Mucosa of descending colon (tissue), 3 donors: ENCODE measurements around the gene SIX5. TPM values are rescaled to one million over a fixed set of nuclear protein-coding genes. Genes with fewer than 3 reads are reported as not detected.

Experiments
- ATAC-seq: fragments of 200-7000 bp; cut with Tn5 transposase; one replicate; pipeline ENCODE4 v1.9.1; 2020; ENCODE audit warnings: mild to moderate bottlenecking, moderate library complexity
- DNase-seq, 3 donors: peaks; one replicate each; pipeline ENCODE4 v3.0.0-alpha.2; 2020
- H3K36me3 ChIP-seq: fragments of 200-600 bp; one replicate; pipeline ENCODE4 v1.8.0; 2021; ENCODE audit warnings: low read depth, mild to moderate bottlenecking
- H3K4me1 ChIP-seq: fragments of 200-600 bp; one replicate; pipeline ENCODE4 v1.8.0; 2021; ENCODE audit warnings: low read depth, mild to moderate bottlenecking
- H3K4me3 ChIP-seq: fragments of 200-600 bp; one replicate; pipeline ENCODE4 v1.8.0; 2021; ENCODE audit warnings: mild to moderate bottlenecking
- H3K9me3 ChIP-seq: fragments of 200-600 bp; one replicate; pipeline ENCODE4 v1.8.0; 2021; ENCODE audit warnings: mild to moderate bottlenecking
- intact Hi-C, 2 donors: fragments of 100-400 bp; cut with DNase I in 1 of 2; cut with micrococcal nuclease in 1 of 2; formaldehyde crosslinking; loops; one replicate each; pipeline versions ENCODE4 v1.11.0 to v1.11.1; 2022; cut with DNase I, micrococcal nuclease
- total RNA-seq, 3 donors: library from RNA; stranded (reverse); fragmentation: NEBNext Ultra II Directional in 2 of 3; extraction: Animal tissue kit (Norgen Biotek cat#: 25700) in 2 of 3; gene quantifications; one replicate each; pipeline versions ENCODE4 v1.2.1 to v1.2.4, GENCODE V29; 2021 to 2023
- TF ChIP-seq, protein P1 (sequence below): fragments of 200-600 bp; IDR thresholded peaks from one replicate; pipeline ENCODE4 v1.8.0; 2022; ENCODE audit warnings: antibody characterized with exemption, mild to moderate bottlenecking
- donor health status: DM: no; HTN: no; CAD: no; lungs with moderate emphysema.
- donor health status: DM: no; HTN: no; CAD: no.
- donor health status: DM: no; HTN: yes; CAD: no.

The SIX5 gene
- total RNA-seq, 3 donors from 2014 or later: 9.6 to 35.6 (median 11.1) TPM

DNA sequence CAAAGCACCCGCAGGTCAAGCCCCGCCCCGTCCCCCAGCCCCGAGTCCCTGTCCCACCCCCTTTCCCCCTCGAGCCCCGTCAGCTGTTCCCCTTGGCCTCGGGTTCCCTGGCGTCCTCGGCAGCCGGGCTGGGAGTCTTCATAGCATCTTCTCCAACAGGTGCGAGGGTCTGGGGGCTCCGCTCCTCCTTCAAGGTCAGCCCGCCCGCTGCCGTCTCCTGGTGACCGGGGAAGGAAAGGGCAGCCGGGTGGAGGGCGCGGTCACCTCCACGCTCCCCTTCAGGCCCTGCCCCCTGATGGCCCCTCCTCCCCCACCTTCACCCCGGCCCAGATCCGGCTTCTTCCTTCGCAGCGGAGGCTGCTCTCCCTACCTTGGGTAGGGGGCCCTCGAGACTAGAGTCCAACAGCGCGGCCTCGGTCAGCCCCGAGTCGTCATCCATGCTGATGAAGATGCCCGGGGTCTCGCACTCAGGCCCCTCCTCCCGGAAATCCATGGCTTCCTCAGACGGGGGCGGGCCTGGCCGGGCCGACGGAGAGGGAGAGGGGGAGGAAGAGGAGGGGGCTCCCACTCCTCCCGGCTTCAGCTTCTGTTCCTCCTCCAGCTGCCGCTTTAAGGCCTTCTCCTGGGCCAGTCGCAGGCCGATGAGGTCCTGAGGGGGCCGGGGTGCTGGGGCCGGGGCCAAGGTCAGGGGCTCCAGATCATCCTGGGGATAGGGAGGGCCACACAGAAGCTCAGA is 46.6 kb upstream of the SIX5 start:
- ATAC-seq (no peak), DNase-seq (peak in 1 of 3 donors; percentile 34)
- Histone ChIP-seq H3K4me3 (no peak overlapping the region), H3K4me1 (peaks cover 3% of the 10 kb centered on the region), H3K9me3 (no peaks in the 10 kb centered on the region), H3K36me3 (no peaks in the 10 kb centered on the region)
- TF ChIP-seq, protein P1, sequence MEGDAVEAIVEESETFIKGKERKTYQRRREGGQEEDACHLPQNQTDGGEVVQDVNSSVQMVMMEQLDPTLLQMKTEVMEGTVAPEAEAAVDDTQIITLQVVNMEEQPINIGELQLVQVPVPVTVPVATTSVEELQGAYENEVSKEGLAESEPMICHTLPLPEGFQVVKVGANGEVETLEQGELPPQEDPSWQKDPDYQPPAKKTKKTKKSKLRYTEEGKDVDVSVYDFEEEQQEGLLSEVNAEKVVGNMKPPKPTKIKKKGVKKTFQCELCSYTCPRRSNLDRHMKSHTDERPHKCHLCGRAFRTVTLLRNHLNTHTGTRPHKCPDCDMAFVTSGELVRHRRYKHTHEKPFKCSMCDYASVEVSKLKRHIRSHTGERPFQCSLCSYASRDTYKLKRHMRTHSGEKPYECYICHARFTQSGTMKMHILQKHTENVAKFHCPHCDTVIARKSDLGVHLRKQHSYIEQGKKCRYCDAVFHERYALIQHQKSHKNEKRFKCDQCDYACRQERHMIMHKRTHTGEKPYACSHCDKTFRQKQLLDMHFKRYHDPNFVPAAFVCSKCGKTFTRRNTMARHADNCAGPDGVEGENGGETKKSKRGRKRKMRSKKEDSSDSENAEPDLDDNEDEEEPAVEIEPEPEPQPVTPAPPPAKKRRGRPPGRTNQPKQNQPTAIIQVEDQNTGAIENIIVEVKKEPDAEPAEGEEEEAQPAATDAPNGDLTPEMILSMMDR: no peak
- intact Hi-C loops: no loop called here

DNA sequence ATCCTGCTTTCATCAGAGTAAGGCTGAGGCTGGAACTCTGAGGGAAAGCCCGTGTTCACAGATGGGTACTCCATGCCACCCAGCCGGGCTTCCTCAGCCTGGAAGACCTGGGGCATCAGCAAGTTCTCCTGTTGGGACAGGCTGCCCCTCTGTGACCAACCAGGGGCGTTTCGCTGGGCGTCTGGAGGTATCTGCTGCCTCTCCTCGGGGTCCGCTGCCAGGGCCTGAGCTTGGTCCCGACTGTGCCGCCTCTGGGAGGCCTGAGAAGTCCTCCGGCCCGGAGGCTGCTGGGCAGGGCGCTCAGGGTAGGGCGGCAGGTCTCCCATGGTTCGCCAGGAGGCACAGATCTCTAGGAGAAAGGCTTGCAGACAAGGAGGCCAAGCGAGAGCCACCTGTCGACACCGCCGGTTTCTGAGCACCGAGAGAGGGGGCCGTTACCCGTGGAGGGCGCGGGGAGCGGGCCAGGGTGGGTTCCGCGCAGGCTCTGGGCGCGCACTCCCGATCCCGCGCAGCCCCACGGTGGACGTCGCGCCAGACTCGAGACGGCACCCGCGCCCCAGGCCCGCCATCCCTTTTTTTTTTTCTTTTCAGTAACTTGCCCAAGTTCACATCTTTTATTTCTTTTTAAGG is 45.9 kb upstream of the SIX5 start, which contains the start of gene RSPH6A:
TSS of gene RSPH6A (minus strand) at position 458 of the 630 bp plus-strand sequence. CDS start at position 326, 132 bp downstream.
- Histone ChIP-seq H3K9me3 (no peaks in the 10 kb centered on the region), H3K4me1 (peaks cover 3% of the 10 kb centered on the region), H3K36me3 (no peaks in the 10 kb centered on the region), H3K4me3 (no peak within 1 kb of the TSS)
- intact Hi-C loops: no loop called here
- ATAC-seq (no peak), DNase-seq (no peak)
- TF ChIP-seq, protein P1: no peak

DNA sequence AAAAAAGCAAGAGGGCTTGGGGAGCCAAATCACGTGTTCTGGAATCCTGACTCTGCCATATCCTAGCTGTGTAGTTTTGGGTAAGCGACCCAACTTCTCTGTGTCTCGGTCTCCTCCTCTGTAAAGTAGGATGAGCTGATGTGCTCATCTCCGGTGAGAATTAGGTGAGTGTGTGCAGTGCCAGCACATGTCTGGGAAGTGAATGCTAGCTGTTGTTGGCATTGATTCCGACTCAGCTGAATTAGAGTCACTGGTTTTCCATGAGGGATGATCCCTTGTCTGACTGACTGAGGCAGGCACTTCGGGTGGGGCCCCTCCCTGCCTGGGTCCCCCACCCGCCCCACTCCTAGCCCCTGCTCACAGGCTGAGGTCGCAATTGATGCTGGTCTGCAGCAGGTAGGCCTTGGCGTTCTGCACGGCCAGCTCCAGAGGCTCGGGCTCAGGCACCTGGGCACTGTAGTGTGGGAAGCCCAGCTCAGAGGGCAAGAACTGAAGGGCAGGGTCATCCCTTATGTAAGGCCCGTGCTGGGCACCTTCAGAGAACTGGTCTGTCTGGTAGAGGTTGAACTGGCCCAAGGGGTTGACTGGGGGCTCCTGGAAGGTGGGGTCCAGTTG is 45.2 kb upstream of the SIX5 start:
- TF ChIP-seq, protein P1: no peak
- DNase-seq: no peak
- Histone ChIP-seq H3K4me3 (no peak overlapping the region), H3K4me1 (peaks cover 3% of the 10 kb centered on the region), H3K9me3 (no peaks in the 10 kb centered on the region), H3K36me3 (no peaks in the 10 kb centered on the region)
- intact Hi-C loops: no loop called here
- no peak for ATAC-seq

DNA sequence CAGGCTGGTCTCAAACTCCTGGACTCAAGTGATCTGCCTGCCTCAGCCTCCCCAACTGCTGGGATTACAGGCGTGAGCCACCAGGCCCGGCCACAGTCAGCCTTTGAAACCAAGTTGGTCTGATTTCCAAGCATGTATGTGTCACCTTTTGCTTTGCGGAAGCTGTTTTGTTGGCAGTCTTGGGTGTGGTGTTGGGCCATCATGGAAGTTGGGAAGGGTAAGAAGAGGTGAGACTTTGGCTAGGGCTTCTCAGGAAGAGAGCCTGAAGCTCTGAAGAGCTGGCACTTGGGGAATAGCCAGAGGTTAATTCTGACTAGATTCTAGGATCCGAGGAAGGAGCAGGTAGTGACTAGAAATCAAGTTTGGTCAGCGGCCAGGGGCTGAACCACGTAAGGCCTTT is 43.2 kb upstream of the SIX5 start:
- TF ChIP-seq, protein P1: no peak
- no peaks in the 10 kb centered on the region for H3K9me3 ChIP-seq
- H3K4me1 ChIP-seq: peaks cover 3% of the 10 kb centered on the region
- no peak for ATAC-seq
- intact Hi-C loops: no loop called here
- no peaks in the 10 kb centered on the region for H3K36me3 ChIP-seq
- no peak overlapping the region for H3K4me3 ChIP-seq
- no peak for DNase-seq

DNA sequence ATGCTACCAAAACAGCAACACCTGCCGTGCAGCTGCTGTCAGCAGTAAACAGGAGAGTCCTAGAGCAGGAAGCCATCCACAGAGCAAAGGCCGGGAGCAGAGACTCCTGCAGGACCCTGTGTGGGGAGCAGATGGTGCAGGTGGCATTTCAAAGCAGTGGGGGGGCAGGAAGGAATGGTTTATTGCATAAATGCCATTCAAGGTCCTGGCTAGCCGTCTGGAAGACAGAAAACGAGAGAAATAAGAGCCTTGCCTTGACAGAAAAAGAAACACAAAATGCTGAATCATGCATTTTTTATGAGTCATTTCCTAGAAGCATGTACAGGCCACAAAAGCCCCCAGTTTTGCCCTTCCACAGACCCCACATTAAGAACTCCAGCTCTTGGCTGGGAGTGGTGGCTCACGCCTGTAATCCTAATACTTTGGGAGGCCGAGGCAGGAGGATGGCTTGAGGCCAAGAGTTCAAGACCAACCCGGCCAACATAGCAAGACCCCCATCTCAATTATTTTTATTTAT is 40.6 kb upstream of the SIX5 start:
- intact Hi-C loops: no loop called here
- ATAC-seq (peak; percentile 78), DNase-seq (peak in 1 of 3 donors; percentile 31)
- H3K4me3 ChIP-seq: no peak overlapping the region
- H3K4me1 ChIP-seq: no peaks in the 10 kb centered on the region
- no peaks in the 10 kb centered on the region for H3K36me3 ChIP-seq
- no peaks in the 10 kb centered on the region for H3K9me3 ChIP-seq
- TF ChIP-seq, protein P1: no peak
